ENCODE data around the gene HCCS. TPM values are rescaled to one million over a fixed set of nuclear protein-coding genes. Genes with fewer than 3 reads are reported as not detected.
"Not testable (repeated sequence)": the region's sequence is repeated elsewhere in the genome, so short reads cannot be mapped to it uniquely, and the experiment has no call there.

HCCS gene
- total RNA-seq, 1 donor from 2014 or later = 39.2 TPM

GRCh38 chrX:11119313-11119943 lies 8.3 kb downstream of the HCCS start:
- Histone ChIP-seq H3K36me3 (ENCODE audit: insufficient read depth, low read length) (peaks cover 35% of the 10 kb centered on the region), H3K4me2 (ENCODE audit: low read length) (no peak overlapping the region), H3K9ac (ENCODE audit: low read length) (no peak overlapping the region), H3K27ac (ENCODE audit: low read depth, low read length) (no peak overlapping the region), H3K4me1 (ENCODE audit: insufficient read depth, low read length) (no peaks in the 10 kb centered on the region), H3K4me3 (ENCODE audit: insufficient read depth, low read depth, low read length) (no peak overlapping the region), H3K9me3 (ENCODE audit: insufficient read depth, low read depth, low read length) (no peaks in the 10 kb centered on the region), H4K20me1 (ENCODE audit: insufficient read depth, low read length) (no peaks in the 10 kb centered on the region), H3K79me2 (ENCODE audit: insufficient read depth, low read length) (peaks cover under 1% of the 10 kb centered on the region), H3K27me3 (ENCODE audit: insufficient read depth, low read length) (no peaks in the 10 kb centered on the region), H2AFZ (ENCODE audit: low read depth, low read length) (no peak overlapping the region)
- Mint-ChIP-seq H3K4me3 (ENCODE audit: unreplicated experiment) (no peak overlapping the region), H3K36me3 (ENCODE audit: low read depth, unreplicated experiment) (peaks cover 6% of the 10 kb centered on the region), H3K4me1 (ENCODE audit: low read depth, unreplicated experiment) (no peaks in the 10 kb centered on the region), H3K27me3 (ENCODE audit: low read depth, unreplicated experiment) (no peaks in the 10 kb centered on the region), H3K9me3 (ENCODE audit: unreplicated experiment) (no peaks in the 10 kb centered on the region), H3K27ac (ENCODE audit: unreplicated experiment) (no peak overlapping the region)
- FAIRE-seq (peak; percentile 98), DNase-seq (ENCODE audit: low read depth) (no peak)
- no peak for TF ChIP-seq EZH2 (IDR thresholded peaks at IDR 0.05; ENCODE audit: insufficient read depth, low read length)
- TF ChIP-seq CTCF (IDR thresholded peaks at IDR 0.05; ENCODE audit: insufficient read depth, low read depth, low read length) = no peak

- H3K4me3 Mint-ChIP-seq (ENCODE audit: unreplicated experiment); H2AFZ ChIP-seq (ENCODE audit: low read depth, low read length); DNase-seq (ENCODE audit: low read depth); H3K4me3 ChIP-seq (ENCODE audit: insufficient read depth, low read depth, low read length); H3K27ac ChIP-seq (ENCODE audit: low read depth, low read length); H3K9ac ChIP-seq (ENCODE audit: low read length); H3K4me1 Mint-ChIP-seq (ENCODE audit: low read depth, unreplicated experiment); FAIRE-seq; H4K20me1 ChIP-seq (ENCODE audit: insufficient read depth, low read length); H3K36me3 Mint-ChIP-seq (ENCODE audit: low read depth, unreplicated experiment); H3K27ac Mint-ChIP-seq (ENCODE audit: unreplicated experiment); H3K79me2 ChIP-seq (ENCODE audit: insufficient read depth, low read length); H3K27me3 ChIP-seq (ENCODE audit: insufficient read depth, low read length); H3K9me3 ChIP-seq (ENCODE audit: insufficient read depth, low read depth, low read length); H3K4me2 ChIP-seq (ENCODE audit: low read length); H3K9me3 Mint-ChIP-seq (ENCODE audit: unreplicated experiment); H3K27me3 Mint-ChIP-seq (ENCODE audit: low read depth, unreplicated experiment); H3K4me1 ChIP-seq (ENCODE audit: insufficient read depth, low read length): not testable (repeated sequence)
- H3K36me3 ChIP-seq (ENCODE audit: insufficient read depth, low read length) = peaks cover 13% of the 10 kb centered on the region
Observed at GRCh38 chrX:11123087-11123486, 12.0 kb downstream of the HCCS start.

GRCh38 chrX:11124112-11124511 lies 13.0 kb downstream of the HCCS start:
- no peak for TF ChIP-seq EZH2 (IDR thresholded peaks at IDR 0.05; ENCODE audit: insufficient read depth, low read length)
- no peak for TF ChIP-seq CTCF (IDR thresholded peaks at IDR 0.05; ENCODE audit: insufficient read depth, low read depth, low read length)
- no peaks in the 10 kb centered on the region for H3K27me3 Mint-ChIP-seq (ENCODE audit: low read depth, unreplicated experiment)
- Histone ChIP-seq H3K4me2 (ENCODE audit: low read length) (no peak overlapping the region), H3K9ac (ENCODE audit: low read length) (no peak overlapping the region), H4K20me1 (ENCODE audit: insufficient read depth, low read length) (no peaks in the 10 kb centered on the region), H3K4me3 (ENCODE audit: insufficient read depth, low read depth, low read length) (no peak overlapping the region), H3K36me3 (ENCODE audit: insufficient read depth, low read length) (peaks cover 11% of the 10 kb centered on the region), H3K27ac (ENCODE audit: low read depth, low read length) (no peak overlapping the region), H3K9me3 (ENCODE audit: insufficient read depth, low read depth, low read length) (no peaks in the 10 kb centered on the region), H3K27me3 (ENCODE audit: insufficient read depth, low read length) (no peaks in the 10 kb centered on the region), H3K4me1 (ENCODE audit: insufficient read depth, low read length) (no peaks in the 10 kb centered on the region), H2AFZ (ENCODE audit: low read depth, low read length) (no peak overlapping the region), H3K79me2 (ENCODE audit: insufficient read depth, low read length) (no peaks in the 10 kb centered on the region)
- no peak for DNase-seq (ENCODE audit: low read depth)
- peaks cover 6% of the 10 kb centered on the region for H3K36me3 Mint-ChIP-seq (ENCODE audit: low read depth, unreplicated experiment)
- H3K9me3 Mint-ChIP-seq (ENCODE audit: unreplicated experiment) = no peaks in the 10 kb centered on the region
- H3K4me1 Mint-ChIP-seq (ENCODE audit: low read depth, unreplicated experiment) = no peaks in the 10 kb centered on the region
- no peak overlapping the region for H3K27ac Mint-ChIP-seq (ENCODE audit: unreplicated experiment)
- H3K4me3 Mint-ChIP-seq (ENCODE audit: unreplicated experiment) = no peak overlapping the region
- FAIRE-seq = no peak

Data from astrocyte (in vitro differentiated cells and primary cell).